ENCODE data around the gene C4B.

GRCh38 chr6:31967926-31968320 lies 46.7 kb upstream of the C4B start:
- TF ChIP-seq CTCF (IDR thresholded peaks at IDR 0.05; ENCODE audit: extremely low read depth in 1 of 2, insufficient read depth in 1 of 2, low read depth in 1 of 2, low read length in 2 of 2) (no peak), POLR2A (IDR thresholded peaks at IDR 0.05; ENCODE audit: low read depth, low read length) (no peak), MYC (IDR thresholded peaks at IDR 0.05; ENCODE audit: low read depth, low read length) (no peak), POLR2AphosphoS5 (IDR thresholded peaks at IDR 0.05; ENCODE audit: insufficient read depth, low read depth, low read length) (no peak), EZH2 (IDR thresholded peaks at IDR 0.05; ENCODE audit: borderline replicate concordance, low read depth, low read length, severe bottlenecking) (no peak), JUN (IDR thresholded peaks at IDR 0.05; ENCODE audit: borderline replicate concordance, insufficient read depth, insufficient read length, low read depth) (no peak), FOS (IDR thresholded peaks at IDR 0.05; ENCODE audit: borderline replicate concordance, insufficient read depth, low read length) (no peak), GATA2 (IDR thresholded peaks at IDR 0.05; ENCODE audit: insufficient read depth, insufficient read length, low read depth, low read length) (no peak)
- TF ChIP-seq, protein P1, sequence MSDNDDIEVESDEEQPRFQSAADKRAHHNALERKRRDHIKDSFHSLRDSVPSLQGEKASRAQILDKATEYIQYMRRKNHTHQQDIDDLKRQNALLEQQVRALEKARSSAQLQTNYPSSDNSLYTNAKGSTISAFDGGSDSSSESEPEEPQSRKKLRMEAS (IDR thresholded peaks at IDR 0.05; ENCODE audit: insufficient read depth, insufficient read length): no peak
